ENCODE results near the gene TMEM61.
A peak's percentile ranks its signal among the peaks of the same experiment; 100 is the strongest.
"Not testable (repeated sequence)": the region's sequence is repeated elsewhere in the genome, so short reads cannot be mapped to it uniquely, and the experiment has no call there.

TMEM61 gene

DNA sequence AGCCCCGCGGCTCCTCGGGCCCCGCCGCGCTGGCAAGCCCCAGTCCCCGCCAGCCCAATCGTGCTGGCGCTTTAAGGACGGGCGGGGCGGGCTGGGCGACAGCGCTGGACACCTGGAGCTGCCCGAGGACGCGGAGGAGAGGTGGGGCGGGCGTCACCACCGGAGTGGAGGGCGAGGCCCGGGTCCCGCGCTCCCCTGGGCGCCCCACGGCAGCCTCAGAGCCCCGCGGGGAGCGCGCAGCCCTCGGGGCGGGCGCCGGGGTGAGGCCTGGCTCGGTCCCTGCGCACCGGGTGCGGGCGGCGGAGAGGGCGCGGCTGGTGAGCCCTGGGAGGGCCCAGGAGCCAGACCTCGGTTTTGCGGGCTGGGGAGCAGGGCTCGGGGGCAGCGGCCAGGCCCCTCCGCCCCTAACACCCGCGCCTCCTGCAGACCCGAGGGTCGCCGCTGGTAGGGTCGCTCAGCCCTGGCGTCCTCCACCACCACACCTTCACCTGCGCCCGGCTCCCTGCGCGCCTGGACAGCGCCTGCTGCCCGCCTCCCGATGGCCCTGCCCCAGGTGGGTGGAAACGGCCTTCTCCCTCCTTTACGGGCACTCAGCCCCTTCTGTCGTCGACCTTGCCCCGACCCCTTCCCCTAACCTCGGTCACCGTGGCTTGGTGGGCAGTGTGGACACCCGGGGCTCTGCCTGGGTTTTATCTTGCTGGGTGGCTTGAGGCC is at the start of gene TMEM61:
Gene TMEM61, plus strand, starts transcription at position 101 of the 714 bp plus-strand sequence. Its CDS starts 438 bp downstream, at position 539.
- DNase-seq = no peak

GRCh38 chr1:54931275-54931840 is 49.1 kb upstream of the TMEM61 start:
- DNase-seq = no peak

- DNase-seq = not testable (repeated sequence)
Observed at GRCh38 chr1:54934081-54934480, 46.3 kb upstream of the TMEM61 start.

DNA sequence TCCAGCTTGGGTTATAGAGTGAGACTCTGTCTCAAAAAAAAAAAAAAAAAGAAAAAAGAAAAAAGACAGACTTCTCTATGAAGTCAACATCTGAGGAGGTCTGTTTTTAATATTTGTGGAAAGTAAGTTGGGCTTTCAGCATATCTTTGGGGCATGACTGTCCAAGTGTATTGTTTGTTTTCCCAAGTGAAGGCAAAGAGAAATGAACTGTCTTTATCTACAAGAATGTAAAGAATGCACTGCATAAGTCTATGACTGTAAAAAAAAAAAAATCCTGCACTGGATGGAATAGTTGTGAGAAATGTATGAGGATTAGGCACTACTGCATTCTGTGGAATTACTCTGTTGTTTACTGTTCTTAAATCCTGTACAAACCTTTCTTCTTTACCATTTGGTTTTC is 45.6 kb upstream of the TMEM61 start:
- no peak for DNase-seq

- DNase-seq = no peak
Observed at GRCh38 chr1:54936791-54937190, 43.6 kb upstream of the TMEM61 start.

DNA sequence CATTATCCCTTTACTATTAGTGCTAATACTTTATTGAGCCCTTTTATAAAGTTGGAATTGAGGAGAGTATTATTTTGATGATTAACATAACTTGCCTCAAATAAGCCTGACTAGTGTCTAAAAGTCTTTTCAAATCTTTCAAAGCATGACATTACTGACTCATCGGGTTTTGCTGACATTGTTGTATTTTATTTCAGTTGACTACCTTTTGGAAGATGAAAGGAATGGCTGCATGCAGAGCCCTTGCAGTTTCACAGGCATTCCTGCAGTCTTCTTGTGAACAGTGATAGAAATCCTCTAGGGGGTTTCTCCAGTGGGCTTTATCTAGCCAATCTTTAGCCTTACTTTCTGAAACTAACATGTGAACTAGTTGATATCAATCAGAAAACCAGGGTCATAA is 43.0 kb upstream of the TMEM61 start:
- no peak for DNase-seq

- not testable (repeated sequence) for DNase-seq
Observed at GRCh38 chr1:54938955-54939354, 41.5 kb upstream of the TMEM61 start.

- DNase-seq = no peak
Observed at GRCh38 chr1:54940042-54940441, 40.4 kb upstream of the TMEM61 start.

DNA sequence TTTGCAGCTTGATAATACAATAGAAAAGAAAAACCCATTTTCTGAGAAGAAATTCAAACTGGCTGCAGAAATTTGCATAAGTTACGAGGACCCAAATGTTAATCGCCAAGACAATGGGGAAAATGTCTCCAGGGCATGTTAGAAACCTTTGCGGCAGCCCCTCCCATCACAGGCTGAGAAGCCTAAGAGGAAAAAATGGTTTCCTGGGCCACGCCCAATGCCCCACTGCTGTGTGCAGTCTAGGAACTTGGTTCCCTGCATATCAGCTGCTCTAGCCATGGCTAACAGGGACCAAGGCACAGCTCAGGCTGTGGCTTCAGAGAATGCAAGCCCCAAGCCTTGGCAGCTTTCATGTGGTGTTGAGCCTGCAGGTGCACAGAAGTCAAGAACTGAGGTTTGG is 37.5 kb upstream of the TMEM61 start:
- DNase-seq = no peak

DNA sequence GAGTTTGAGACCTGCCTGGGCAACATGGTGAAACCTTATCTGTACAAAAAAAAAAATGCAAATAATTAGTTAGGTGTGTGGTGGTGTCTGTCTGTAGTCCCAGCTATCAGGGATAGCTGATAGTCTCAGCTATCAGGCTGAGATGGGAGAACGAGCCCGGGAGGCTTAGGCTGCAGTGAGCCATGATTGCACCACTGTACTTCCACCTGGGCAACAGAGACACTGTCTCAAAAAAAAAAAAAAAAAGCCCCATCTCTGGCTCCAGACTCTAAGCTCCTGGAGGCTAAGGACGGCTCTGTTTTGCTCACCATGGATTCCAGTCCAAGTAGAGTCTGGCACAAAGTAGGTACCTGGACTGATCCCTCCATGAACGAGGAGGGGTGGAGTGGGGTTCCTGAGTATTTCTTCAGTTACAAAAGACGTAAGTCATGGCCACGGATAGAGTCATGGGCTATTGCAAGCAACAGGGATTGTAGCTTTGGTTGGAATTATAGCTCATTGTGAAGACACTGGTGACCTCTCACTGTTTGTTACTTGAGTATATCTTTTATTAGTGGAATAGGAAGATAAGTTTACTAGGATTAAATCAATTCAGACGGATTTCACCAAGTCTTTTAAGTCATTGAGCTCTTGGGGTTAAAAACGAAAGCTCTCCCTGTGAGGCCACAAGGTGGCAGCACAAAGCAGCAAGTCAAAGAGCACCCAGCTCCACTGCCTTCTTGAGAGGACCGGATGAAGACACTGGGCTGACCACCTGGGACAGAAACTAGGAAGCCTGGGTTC is 35.6 kb upstream of the TMEM61 start:
- DNase-seq = peak; percentile 83

DNA sequence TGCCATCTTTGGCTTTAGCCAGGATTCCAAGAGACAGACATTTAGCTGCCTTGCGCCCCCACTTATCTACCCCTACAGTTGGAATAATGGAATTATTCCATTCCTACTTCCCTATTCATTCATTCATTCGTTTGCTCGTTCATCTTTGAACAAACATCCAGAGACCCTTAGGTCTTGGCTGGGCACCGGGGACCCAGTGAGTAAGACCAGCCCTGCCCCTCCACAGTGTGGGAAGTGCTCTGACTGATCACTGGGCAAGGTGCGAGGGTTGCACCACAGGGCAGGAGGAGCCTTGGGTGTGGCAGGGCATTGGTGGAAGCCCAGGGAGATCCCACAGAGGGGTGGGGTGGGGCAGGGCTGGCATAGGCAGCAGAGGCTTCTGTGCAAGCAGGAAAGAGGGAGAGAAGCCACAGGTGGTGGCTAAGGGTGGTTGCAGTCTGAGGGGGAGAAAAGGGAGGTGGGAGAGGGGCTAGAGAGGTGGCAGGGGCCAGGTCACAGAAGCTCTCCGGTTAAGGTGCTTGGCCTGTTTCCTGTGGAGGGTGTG is 35.0 kb upstream of the TMEM61 start:
- no peak for DNase-seq

GRCh38 chr1:54947540-54947939 is 32.9 kb upstream of the TMEM61 start:
- DNase-seq = no peak

GRCh38 chr1:54949053-54949452 is 31.4 kb upstream of the TMEM61 start:
- DNase-seq = peak; percentile 41

- DNase-seq = no peak
Observed at GRCh38 chr1:54950006-54950368, 30.4 kb upstream of the TMEM61 start.

DNA sequence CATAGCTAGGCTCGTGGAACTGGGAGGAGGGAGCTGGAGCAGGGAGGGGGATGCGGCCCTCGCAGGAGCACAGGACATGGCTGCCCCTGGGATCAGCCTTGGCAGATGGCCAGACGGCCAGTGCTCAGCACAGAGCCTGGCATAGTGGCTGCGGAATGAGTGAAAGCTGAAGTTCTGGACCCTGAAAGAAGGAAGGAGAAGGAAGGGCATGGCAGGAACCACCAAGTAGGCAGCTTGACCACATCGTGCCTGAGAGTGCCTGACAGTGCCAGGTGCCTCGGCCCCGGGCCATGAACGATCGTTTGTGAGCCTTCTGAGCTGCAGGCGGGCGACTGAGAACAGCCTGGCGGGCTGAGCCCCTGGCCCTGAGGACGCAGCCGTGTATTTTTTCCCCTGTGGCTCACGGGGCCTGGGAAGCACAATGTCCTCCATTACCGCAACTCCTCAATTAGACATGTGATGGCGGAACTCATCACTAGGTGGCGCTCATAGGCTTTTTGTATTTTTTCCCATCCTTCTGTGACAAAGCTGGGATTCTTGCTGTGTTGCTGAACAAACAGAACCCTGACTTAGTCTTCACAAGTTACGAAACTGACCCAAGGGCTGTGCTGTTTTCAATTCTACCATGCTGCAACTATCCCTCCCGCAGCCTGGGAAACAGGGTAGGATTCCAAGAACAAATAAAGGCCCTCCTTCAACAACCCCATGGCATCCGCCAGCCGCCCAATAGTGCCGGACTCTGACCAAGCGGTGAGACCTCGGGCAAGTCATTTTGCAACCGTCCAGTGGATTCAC is 29.9 kb upstream of the TMEM61 start:
- peak; percentile 81 for DNase-seq

DNA sequence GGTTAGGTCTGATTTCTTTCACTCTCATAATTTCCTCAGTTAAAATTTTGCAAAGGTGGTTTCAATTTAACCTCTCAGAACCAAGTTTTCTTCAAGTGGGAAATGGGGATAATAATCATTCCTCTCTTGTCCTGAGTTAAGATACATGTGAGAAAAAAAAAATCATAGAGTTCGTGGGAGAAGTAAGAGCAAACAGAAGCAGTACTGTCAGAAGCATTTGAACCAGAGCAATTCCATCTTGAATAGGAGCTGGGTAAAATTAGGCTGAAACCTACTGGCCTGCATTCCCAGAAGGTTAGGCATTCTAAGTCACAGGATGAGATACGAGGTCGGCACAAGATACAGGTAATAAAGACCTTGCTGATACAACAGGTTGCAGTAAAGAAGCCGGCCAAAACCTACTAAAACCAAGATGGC is 28.6 kb upstream of the TMEM61 start:
- DNase-seq = no peak

DNA sequence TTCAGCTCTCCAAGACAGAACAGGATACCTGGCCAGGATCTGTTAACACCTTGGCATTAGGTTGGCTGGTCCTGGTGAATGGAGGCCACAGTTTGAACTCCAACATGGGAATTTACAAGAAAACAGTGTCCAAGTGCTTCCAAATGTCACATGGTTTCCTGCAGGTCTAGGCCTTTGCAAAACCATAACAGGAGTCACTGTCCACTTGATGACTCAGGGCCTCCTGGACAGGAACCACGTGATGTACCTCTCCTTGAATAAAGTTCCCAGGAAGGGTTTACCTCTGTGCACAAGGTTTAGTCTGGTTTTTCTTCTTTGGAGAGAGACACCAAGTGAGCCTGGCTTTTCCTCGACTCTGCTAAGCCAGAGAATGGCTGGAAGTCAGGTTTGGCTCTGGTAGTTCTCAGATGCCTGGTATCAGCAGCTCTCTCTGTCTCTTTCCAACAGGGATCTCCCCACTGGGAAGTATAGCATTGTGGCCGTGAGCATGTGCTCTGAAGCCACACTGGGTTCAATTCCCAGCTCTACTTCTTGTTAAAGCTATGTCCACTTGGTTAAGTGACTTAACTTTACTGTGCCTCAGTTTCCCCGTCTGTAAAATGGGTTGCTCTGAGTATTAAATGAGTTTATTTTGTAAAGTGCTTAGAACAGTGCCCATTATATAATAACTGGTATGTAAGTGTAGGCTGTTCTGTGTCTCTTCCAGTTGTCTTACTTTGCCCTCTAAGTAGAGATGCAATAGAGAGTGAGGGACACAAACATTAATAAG is 27.3 kb upstream of the TMEM61 start:
- no peak for DNase-seq

DNA sequence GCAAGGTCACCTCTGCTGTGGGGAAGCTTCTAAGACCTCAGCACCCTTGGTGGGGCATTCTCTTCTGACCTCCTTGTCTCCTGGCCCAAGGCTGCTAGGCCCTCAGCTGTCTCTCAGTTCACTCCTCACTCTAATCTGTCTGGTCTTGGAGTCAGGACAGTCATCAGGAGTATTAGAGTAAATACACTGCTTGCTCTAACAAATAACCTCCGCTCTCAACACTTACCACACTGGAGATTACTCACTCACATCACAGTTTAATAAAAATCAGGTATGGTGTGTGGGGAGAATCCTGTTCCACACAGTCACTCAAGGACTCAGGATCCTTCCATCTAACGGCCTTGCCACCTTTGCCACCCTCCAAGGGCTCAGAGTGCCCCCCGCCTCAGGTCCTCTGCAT is 26.6 kb upstream of the TMEM61 start:
- no peak for DNase-seq

GRCh38 chr1:54955359-54955758 is 25.1 kb upstream of the TMEM61 start:
- DNase-seq = no peak

DNA sequence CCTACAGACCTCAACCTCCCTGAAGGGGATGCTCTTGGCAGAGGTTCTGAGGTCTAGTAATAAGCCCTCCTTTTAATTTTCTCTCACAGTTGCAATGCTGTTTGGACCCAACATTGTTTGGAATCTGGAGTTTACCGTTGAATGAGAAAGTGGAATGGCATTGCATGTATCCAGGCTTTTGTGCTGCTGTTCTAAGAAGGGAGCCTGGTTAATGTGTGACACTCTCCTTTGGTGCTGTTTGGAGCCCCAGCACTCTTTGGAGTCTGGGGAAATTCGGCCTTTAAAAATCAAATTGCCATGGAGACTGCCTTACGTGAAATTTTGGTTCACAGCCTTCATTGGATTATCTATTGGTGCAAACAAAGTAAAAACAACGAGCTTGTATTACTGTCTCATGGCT is 23.7 kb upstream of the TMEM61 start:
- no peak for DNase-seq

DNA sequence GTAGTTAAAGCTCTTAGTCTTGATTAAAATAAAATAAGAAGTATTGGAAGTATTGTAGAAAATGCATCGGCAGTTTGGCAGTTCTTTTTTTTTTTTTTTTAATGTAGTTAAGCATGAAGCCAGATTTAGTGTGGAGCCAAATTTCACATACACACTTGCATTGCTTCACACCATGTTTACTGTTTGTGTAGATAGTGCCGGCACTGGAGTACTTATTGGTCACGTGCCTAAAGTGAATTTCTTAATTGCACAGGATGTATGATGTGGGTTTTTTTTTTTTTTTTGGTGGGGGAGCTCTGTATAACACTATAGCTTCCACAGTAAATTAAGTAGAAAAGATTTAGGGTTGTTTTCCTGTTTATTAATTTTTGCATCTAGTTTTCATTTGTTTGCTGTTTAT is 21.2 kb upstream of the TMEM61 start:
- no peak for DNase-seq
